Activated effector memory CD4-positive, alpha-beta T cell treated with Interleukin-2 at 50 U/mL for 16 hours (primary cell): ENCODE measurements around the gene MED22.
"Not testable (repeated sequence)": the region's sequence is repeated elsewhere in the genome, so short reads cannot be mapped to it uniquely, and the experiment has no call there.

Experiments
- DNase-seq: peaks from one replicate; pipeline ENCODE4 v3.0.0-alpha.2; 2020

The MED22 gene

GRCh38 chr9:133303266-133304157 lies 44.4 kb downstream of the MED22 start:
- DNase-seq, result no peak

GRCh38 chr9:133301253-133302230 lies 46.4 kb downstream of the MED22 start:
- no peak for DNase-seq

DNA sequence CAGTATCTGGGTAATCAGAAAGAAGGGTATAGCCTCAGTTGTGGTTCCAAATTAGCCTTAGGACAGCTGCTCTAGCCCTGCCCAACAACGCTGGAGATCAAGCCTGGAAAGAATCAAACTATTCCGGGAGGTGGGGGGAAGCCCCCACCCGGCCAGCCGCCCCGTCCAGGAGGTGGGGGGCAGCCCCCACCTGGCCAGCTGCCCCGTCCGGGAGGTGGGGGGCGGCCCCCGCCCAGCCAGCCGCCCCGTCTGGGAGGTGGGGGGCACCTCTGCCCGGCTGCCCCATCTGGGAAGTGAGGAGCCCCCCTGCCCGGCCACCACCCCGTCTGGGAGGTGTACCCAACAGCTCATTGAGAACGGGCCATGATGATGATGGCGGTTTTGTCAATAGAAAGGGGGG lies 47.9 kb downstream of the MED22 start:
- not testable (repeated sequence) for DNase-seq

GRCh38 chr9:133294257-133294656 lies 53.7 kb downstream of the MED22 start:
- no peak for DNase-seq

GRCh38 chr9:133290751-133291302 lies 57.1 kb downstream of the MED22 start:
- DNase-seq, result no peak
